ENCODE results near the gene PNP.

PNP gene

DNA sequence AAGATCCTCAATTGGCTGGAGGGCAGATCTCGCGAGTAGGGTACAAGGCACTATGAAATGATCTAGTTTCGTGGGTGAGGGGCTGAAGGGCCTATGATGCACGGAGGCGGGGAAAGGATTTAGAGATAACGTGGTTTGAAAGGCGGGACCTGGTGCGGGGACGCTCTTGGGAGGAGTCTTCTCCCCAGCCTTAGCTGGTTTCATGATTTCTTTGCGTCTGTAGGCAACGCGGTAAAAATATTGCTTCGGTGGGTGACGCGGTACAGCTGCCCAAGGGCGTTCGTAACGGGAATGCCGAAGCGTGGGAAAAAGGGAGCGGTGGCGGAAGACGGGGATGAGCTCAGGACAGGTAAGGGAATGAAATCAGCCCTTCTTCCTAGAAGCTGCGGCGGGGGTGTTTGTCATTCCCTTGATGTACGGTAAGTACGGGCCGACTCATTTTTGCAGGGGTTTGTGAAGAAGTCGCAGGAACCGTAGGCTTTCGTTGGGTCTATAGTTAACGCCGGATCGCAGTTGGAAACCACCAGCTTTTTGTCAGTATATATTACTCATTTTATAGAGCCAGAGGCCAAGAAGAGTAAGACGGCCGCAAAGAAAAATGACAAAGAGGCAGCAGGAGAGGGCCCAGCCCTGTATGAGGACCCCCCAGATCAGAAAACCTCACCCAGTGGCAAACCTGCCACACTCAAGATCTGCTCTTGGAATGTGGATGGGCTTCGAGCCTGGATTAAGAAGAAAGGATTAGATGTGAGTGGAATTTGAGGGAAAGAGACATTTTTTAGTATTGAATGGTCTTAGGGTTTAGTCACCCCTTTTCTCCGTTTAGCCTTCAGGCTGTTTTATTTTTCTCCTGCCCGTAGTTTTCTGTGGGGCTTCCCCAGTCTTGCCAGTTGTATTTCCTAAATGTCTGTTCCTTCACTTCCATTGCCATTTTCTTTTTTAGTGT lies 13.6 kb upstream of the PNP start:
- DNase-seq: peak; percentile 94

DNA sequence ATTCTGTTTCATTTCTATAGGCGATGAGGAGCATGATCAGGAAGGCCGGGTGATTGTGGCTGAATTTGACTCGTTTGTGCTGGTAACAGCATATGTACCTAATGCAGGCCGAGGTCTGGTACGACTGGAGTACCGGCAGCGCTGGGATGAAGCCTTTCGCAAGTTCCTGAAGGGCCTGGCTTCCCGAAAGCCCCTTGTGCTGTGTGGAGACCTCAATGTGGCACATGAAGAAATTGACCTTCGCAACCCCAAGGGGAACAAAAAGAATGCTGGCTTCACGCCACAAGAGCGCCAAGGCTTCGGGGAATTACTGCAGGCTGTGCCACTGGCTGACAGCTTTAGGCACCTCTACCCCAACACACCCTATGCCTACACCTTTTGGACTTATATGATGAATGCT lies 12.2 kb upstream of the PNP start:
- no peak for DNase-seq

- DNase-seq: peak; percentile 26
These were observed 11.0 kb upstream of the PNP start for GRCh38 chr14:20458031-20458789.

GRCh38 chr14:20460458-20461224 lies 8.6 kb upstream of the PNP start:
- DNase-seq: peak; percentile 42

DNA sequence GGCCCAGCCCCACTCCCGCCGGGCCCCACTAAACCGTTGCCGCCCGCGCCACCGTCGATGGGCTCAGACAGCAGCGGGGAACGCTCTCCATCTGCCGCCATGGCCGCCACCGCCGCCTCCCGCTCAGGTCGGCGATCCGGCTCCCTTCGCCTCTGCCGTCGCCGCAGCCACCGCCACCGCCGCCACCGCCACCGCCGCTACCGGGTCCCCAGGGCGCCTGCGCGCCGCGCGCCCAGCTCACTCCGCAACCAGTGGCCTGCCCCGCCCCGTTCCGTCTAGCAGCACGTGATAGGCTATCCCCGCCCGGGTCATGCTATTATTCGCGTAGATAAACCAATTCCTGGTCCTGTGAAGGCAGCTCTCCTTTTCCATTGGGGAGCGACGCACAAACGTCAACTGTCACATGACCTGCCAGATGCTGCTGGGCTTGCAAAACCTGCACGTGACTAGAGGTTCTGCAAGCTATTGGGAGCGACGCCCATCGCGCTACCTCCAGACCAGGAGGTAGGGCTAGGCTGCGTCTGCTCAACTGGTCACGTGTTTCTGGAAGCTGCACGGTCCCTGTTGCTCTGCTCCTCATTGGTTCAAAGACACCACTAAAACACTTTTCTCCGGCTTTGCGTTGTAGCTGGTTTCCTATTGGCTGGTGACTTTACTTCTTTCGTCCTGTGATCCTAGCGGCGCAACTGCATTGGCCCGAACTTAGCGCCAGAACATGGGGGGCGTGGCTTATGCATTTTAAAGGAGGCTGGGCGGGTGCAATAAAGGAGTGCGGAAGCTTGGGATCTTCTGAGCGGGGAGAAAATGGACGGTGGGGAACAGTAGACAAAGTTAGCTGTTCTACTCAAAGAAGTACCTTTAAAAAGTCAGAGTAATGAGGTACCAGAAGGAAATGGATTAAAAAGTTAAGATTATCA lies 7.7 kb upstream of the PNP start, which contains the start of gene PIP4P1:
TSS of gene PIP4P1 (minus strand) at position 210 of the 917 bp plus-strand sequence. CDS start at position 101, 109 bp downstream.
- peak; percentile 99 for DNase-seq

DNA sequence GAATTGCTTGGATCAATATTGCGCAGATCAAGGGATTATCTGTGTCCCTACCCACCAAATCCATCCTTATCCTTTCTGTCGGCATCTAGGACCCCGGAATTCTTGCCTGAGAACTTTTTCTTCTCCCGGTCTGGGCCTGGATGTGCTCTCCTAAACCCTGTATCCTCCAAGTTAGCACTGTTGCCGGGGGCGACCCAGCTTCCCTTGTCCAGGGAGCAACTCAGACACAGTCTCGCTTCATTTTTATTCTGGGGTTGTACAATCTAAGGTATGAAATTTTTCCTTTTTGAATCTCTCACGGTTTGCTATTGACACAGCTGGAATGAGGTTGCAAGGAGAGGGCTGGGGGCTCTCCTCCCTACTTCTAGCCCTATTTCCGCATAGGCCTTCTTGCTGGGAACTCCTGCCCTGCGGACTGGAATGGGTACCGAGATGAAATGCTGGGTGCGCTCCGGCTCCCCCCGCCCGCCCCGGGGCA lies 403 bp upstream of the PNP start:
- peak; percentile 46 for DNase-seq

- DNase-seq: peak; percentile 60
These were observed 840 bp downstream of the PNP start for GRCh38 chr14:20469890-20470602.

DNA sequence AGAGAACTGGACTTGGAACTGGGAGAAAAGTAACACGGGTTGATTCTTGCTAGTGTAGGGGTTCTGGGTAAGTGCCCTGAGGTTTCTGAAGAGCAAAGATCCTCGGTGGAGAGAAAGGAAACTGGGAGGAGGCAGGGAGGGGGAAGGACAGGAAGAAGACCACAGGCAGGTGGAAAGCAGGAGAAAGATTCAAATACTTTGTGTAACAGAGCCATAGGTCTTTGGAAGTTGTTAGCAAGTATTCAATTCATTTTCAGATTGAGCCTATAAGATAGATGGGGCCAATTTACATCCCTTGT lies 1.3 kb downstream of the PNP start:
- peak; percentile 32 for DNase-seq

DNA sequence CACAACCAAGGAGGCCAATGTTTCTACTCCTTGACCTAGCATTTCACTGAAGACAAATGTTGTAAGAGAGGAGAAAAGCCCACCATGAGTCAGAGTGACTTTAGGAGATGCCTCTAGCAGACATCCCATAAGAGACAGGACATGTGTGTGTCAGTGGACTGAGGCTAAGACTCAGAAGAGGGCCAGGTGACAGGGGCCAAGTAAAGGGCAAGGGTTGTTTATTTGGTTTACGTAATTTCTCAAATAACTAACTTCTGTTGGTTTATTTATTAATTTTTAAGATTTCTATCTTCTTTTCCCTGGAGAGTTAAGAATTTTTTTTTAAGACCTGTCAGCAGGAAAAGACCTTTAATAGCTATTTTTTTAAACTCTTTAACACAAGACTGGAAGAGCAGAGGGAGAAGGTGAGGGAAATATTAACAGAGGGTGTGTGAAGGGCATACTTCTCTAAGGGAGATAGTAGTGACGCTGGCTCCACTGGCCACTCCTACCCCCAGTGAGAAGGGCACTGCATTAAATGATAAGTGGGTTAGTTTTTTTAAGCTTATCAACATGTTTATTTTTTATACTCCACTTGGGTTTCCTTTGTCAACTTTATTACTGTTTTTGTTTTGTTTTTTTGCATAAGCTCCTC lies 3.4 kb downstream of the PNP start:
- no peak for DNase-seq

- no peak for DNase-seq
These were observed 7.6 kb downstream of the PNP start for GRCh38 chr14:20476776-20477175.

DNA sequence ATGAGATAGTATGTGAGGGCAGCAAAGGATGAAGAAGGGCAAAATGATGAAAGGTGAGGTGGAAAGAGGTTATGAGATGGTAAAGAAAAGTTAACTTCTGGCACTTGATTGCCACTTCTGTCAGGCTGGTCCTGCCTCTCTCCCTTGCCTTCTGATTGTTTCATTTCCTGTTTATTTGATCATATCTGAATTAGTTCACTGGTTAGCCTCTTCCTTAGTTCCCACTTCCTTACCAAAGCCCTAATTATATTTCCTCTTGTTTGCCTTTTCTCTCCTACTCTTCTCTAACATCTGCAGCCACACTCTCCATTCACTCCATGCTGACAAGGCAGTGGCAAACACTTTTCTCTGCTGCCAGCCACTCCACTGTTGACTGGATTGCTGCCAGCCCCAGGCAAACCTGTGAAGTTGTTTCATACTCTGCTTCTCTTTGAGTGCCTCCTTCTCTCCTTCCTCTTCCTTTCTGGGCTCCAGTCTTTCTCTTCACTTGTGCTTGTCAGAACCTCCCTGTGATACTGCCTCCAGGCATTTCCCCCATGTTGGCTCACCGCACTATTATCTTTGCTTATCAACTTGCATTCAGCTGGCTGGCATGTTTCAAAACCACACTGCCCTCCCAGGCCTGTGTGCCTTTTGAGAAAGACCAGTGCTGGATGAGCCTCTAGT lies 8.1 kb downstream of the PNP start:
- no peak for DNase-seq

DNA sequence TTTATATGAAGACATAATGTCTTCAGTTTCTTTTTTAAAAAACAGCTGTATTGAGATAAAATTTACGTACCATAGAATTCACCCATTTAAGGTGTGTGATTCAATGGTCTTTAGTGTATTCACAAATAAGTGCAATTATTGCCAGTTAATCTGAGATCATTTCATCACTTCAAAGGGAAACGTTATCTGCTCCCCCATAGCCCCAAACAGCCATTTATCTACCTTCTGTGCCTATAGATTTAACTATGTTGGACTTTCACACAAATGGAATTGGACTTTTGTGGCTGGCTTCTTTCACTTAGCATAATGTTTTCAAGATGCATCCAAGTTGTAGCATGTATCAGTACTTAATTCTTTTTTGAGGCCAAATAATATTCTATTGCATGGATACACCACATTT lies 9.7 kb downstream of the PNP start:
- no peak for DNase-seq

GRCh38 chr14:20482382-20482781 lies 13.2 kb downstream of the PNP start:
- DNase-seq: no peak

DNA sequence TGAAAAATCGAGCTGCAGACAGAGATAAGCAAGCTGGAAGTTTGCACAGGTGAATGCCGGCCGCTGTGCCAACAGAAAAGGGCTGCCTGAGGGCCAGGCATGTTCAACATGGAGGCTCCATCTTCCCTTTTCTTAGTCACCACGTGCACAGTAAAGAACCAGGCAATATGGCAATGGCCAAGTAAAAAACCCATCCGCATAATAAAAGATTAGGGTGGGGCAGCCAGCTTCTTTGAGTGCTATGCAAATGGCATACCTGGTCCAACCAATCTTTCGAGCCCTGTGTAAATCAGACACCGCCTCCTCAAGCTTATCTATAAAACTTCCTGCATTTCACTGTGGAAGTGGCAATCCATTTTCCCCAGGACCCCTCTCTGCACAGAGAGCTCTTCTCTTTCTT lies 16.7 kb downstream of the PNP start:
- peak; percentile 4 for DNase-seq

DNA sequence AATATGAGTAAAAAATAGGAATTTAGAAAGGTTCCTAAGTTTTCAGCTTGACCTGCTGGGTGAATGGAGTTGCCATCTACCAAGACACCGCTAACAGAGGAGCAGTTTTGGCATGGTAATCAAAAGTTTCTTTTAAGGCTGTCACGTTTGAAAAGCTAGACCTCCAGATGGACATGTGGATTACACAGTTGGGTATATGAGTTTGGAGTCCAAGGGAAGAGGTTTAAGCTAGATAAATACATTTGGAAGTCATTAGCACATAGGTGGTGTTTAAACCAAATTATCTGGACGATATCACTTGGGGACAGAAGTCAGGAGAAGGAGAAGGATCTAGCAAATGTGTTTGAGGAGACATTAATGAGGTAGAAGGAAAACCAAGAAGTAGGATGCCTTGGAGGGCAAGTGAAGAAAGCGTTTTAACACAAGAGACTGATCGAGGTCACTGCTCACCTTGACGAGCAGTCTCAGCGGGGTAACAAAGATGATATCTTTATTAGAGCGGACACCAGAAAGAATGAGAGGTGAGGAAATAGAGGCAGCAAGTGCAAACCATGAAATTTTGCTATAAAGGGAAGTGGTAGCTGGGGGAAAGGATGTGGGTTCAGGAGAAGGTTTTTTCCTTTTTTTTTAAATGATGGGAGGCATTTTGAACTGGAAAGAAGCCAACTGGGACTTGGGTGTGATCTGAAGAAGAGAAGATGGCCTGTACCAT lies 17.6 kb downstream of the PNP start:
- peak; percentile 11 for DNase-seq

DNA sequence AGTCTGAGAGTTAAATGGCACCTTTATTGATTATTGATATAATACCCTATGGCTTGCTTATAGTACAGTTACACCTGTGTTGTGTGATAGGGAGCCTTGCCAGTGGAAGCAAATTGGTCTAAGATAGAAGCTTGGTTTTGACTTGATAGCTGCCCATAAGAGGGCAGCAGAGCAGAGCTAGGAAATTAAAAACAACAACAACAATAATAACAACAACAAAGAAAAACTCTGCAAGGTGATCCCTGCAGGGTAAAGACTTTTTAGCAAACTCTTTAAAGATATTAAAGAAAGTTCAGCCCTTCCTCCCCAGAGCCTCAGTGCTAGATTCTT lies 18.2 kb downstream of the PNP start:
- DNase-seq: no peak

GRCh38 chr14:20489093-20489994 lies 20.1 kb downstream of the PNP start:
- no peak for DNase-seq

DNA sequence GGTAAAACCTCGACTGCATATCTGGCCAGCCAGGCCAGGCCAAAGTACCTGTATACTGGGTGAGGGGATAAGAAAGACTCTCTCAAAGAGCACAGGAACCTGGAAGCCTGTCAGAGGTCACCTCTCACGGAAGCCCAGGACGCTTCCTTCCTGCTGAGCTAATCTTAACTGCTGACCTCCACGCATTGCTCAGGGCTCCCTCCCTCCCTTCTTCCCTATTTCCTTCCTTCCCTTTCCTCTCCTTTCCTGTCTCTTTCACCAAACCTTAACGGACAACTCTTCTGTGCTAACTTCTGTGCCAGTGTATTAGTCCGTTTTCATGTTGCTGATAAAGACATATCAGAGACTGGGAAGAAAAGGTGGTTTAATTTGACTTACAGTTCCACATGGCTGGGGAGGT lies 21.4 kb downstream of the PNP start:
- no peak for DNase-seq

DNA sequence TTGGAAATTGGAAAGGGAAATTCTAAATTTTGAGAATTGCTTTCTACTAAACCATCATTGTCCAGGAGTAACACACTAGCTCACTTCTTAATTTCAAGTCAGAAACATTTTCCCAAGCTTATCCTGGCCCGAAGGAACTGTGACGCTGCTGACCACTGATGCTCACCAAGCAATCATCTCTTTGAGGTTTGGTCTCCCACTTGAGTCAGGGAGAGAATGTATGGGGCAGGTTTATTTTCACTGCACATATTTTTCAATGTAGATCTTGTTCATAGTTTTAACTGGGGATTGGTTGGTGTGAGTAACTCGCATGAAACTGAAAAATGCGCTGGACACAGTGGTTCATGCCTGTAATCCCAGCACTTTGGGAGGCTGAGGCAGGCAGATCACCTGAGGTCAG lies 23.3 kb downstream of the PNP start:
- no peak for DNase-seq

Measured in NCI-H82 (cell line).